ENCODE results near the gene KATNIP.

Gene KATNIP

GRCh38 chr16:27595993-27596392, 46.0 kb downstream of the KATNIP start:
- no peaks in the 10 kb centered on the region for H4K20me1 ChIP-seq (ENCODE audit: insufficient read depth)
- no peaks in the 10 kb centered on the region for H3K79me2 ChIP-seq (ENCODE audit: insufficient read depth, low read depth)
- no peak overlapping the region for H2AFZ ChIP-seq (ENCODE audit: low read depth)
- no peaks in the 10 kb centered on the region for H3K36me3 ChIP-seq (ENCODE audit: insufficient read depth)
- H3K4me1 ChIP-seq (ENCODE audit: low read depth, poor library complexity, severe bottlenecking) = no peaks in the 10 kb centered on the region
- H3K4me3 ChIP-seq (IDR thresholded peaks at IDR 0.05; ENCODE audit: insufficient read depth, low read depth, low read length) = no peak overlapping the region
- no peak overlapping the region for H3K27ac ChIP-seq
- TF ChIP-seq CTCF (conservative IDR thresholded peaks at IDR 0.05; ENCODE audit: low read depth, low read length) = no peak
- H3K4me2 ChIP-seq = no peak overlapping the region
- no peaks in the 10 kb centered on the region for H3K27me3 ChIP-seq (ENCODE audit: insufficient read depth, low read depth)
- no peak overlapping the region for H3K9ac ChIP-seq

- H3K79me2 ChIP-seq (ENCODE audit: insufficient read depth, low read depth) = no peaks in the 10 kb centered on the region
- no peak overlapping the region for H3K4me3 ChIP-seq (IDR thresholded peaks at IDR 0.05; ENCODE audit: insufficient read depth, low read depth, low read length)
- no peaks in the 10 kb centered on the region for H3K4me1 ChIP-seq (ENCODE audit: low read depth, poor library complexity, severe bottlenecking)
- H3K27ac ChIP-seq = no peak overlapping the region
- H3K36me3 ChIP-seq (ENCODE audit: insufficient read depth) = no peaks in the 10 kb centered on the region
- no peak overlapping the region for H2AFZ ChIP-seq (ENCODE audit: low read depth)
- H3K27me3 ChIP-seq (ENCODE audit: insufficient read depth, low read depth) = no peaks in the 10 kb centered on the region
- no peak overlapping the region for H3K4me2 ChIP-seq
- H3K9ac ChIP-seq = no peak overlapping the region
- no peaks in the 10 kb centered on the region for H4K20me1 ChIP-seq (ENCODE audit: insufficient read depth)
- no peak for TF ChIP-seq CTCF (conservative IDR thresholded peaks at IDR 0.05; ENCODE audit: low read depth, low read length)
Measured at GRCh38 chr16:27596411-27596810, 46.5 kb downstream of the KATNIP start.

GRCh38 chr16:27597361-27597760, 47.4 kb downstream of the KATNIP start:
- H3K9ac ChIP-seq = no peak overlapping the region
- no peaks in the 10 kb centered on the region for H3K4me1 ChIP-seq (ENCODE audit: low read depth, poor library complexity, severe bottlenecking)
- H2AFZ ChIP-seq (ENCODE audit: low read depth) = no peak overlapping the region
- no peak overlapping the region for H3K4me2 ChIP-seq
- H3K27me3 ChIP-seq (ENCODE audit: insufficient read depth, low read depth) = no peaks in the 10 kb centered on the region
- no peaks in the 10 kb centered on the region for H3K36me3 ChIP-seq (ENCODE audit: insufficient read depth)
- TF ChIP-seq CTCF (conservative IDR thresholded peaks at IDR 0.05; ENCODE audit: low read depth, low read length) = no peak
- H3K27ac ChIP-seq = no peak overlapping the region
- no peaks in the 10 kb centered on the region for H3K79me2 ChIP-seq (ENCODE audit: insufficient read depth, low read depth)
- no peak overlapping the region for H3K4me3 ChIP-seq (IDR thresholded peaks at IDR 0.05; ENCODE audit: insufficient read depth, low read depth, low read length)
- no peaks in the 10 kb centered on the region for H4K20me1 ChIP-seq (ENCODE audit: insufficient read depth)

GRCh38 chr16:27598220-27598619, 48.3 kb downstream of the KATNIP start:
- Histone ChIP-seq H3K4me2 (no peak overlapping the region), H3K4me1 (ENCODE audit: low read depth, poor library complexity, severe bottlenecking) (no peaks in the 10 kb centered on the region), H3K36me3 (ENCODE audit: insufficient read depth) (no peaks in the 10 kb centered on the region), H3K4me3 (IDR thresholded peaks at IDR 0.05; ENCODE audit: insufficient read depth, low read depth, low read length) (no peak overlapping the region), H3K9ac (no peak overlapping the region), H3K27ac (no peak overlapping the region), H3K27me3 (ENCODE audit: insufficient read depth, low read depth) (no peaks in the 10 kb centered on the region), H3K79me2 (ENCODE audit: insufficient read depth, low read depth) (no peaks in the 10 kb centered on the region), H2AFZ (ENCODE audit: low read depth) (no peak overlapping the region), H4K20me1 (ENCODE audit: insufficient read depth) (no peaks in the 10 kb centered on the region)
- no peak for TF ChIP-seq CTCF (conservative IDR thresholded peaks at IDR 0.05; ENCODE audit: low read depth, low read length)

All from KMS-11 (cell line).